Calu3 (cell line): ENCODE measurements around the gene GLCE. TPM values are rescaled to one million over a fixed set of nuclear protein-coding genes. Genes with fewer than 3 reads are reported as not detected.

Experiments used
- BruUV-seq: library from RNA; stranded (reverse); fragments of 400-500 nt; replicated peaks from 2 replicates; lab custom pipeline; 2021; lab: Mats Ljungman, UMichigan
- CTCF ChIA-PET: fragments of 300-600 bp; sonication (Branson Sonifier 250); formaldehyde crosslinking; loops from one replicate; lab custom pipeline; 2022; ENCODE audit warnings: antibody characterized with exemption; lab: Charles Lee
- DNase-seq: peaks from one replicate; pipeline ENCODE4 v3.0.0; 2022
- H3K27ac Mint-ChIP-seq: one replicate; pipeline ENCODE4 v1.8.0; 2022; ENCODE audit warnings: mixed read lengths; ENCODE audit not compliant: unreplicated experiment
- H3K27me3 Mint-ChIP-seq: one replicate; pipeline ENCODE4 v1.8.0; 2022; ENCODE audit warnings: mixed read lengths; ENCODE audit not compliant: unreplicated experiment
- H3K36me3 Mint-ChIP-seq: one replicate; pipeline ENCODE4 v1.8.0; 2022; ENCODE audit warnings: mild to moderate bottlenecking, moderate library complexity, mixed read lengths; ENCODE audit not compliant: insufficient read depth, unreplicated experiment
- H3K4me1 Mint-ChIP-seq: one replicate; pipeline ENCODE4 v1.8.0; 2022; ENCODE audit warnings: mild to moderate bottlenecking, low read depth, mixed read lengths; ENCODE audit not compliant: unreplicated experiment
- H3K4me3 Mint-ChIP-seq: one replicate; pipeline ENCODE4 v1.8.0; 2022; ENCODE audit warnings: mild to moderate bottlenecking, low read depth, moderate library complexity, mixed read lengths; ENCODE audit not compliant: unreplicated experiment
- H3K9me3 Mint-ChIP-seq: one replicate; pipeline ENCODE4 v1.8.0; 2022; ENCODE audit warnings: low read depth, mixed read lengths; ENCODE audit not compliant: unreplicated experiment
- intact Hi-C: fragments of 100-400 bp; cut with micrococcal nuclease; formaldehyde crosslinking; loops from one replicate; pipeline ENCODE4 v1.10.0; 2022; ENCODE audit not compliant: unreplicated experiment
- total RNA-seq: library from RNA; stranded (reverse); gene quantifications from 2 replicates; pipeline ENCODE4 v1.2.3, GENCODE V29; 2022
- TF ChIP-seq, protein P1 (sequence below): fragments of 200-600 bp; IDR thresholded peaks from one replicate; pipeline ENCODE4 v1.8.0; 2022; ENCODE audit warnings: antibody characterized with exemption; ENCODE audit not compliant: unreplicated experiment

The GLCE gene
- total RNA-seq, 1 experiment from 2014 or later, result 22.4 TPM

- TF ChIP-seq, protein P1, sequence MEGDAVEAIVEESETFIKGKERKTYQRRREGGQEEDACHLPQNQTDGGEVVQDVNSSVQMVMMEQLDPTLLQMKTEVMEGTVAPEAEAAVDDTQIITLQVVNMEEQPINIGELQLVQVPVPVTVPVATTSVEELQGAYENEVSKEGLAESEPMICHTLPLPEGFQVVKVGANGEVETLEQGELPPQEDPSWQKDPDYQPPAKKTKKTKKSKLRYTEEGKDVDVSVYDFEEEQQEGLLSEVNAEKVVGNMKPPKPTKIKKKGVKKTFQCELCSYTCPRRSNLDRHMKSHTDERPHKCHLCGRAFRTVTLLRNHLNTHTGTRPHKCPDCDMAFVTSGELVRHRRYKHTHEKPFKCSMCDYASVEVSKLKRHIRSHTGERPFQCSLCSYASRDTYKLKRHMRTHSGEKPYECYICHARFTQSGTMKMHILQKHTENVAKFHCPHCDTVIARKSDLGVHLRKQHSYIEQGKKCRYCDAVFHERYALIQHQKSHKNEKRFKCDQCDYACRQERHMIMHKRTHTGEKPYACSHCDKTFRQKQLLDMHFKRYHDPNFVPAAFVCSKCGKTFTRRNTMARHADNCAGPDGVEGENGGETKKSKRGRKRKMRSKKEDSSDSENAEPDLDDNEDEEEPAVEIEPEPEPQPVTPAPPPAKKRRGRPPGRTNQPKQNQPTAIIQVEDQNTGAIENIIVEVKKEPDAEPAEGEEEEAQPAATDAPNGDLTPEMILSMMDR, result no peak
- Mint-ChIP-seq H3K9me3 (no peaks in the 10 kb centered on the region), H3K36me3 (no peaks in the 10 kb centered on the region), H3K4me3 (no peak overlapping the region), H3K4me1 (peaks cover 10% of the 10 kb centered on the region), H3K27ac (no peak overlapping the region), H3K27me3 (no peaks in the 10 kb centered on the region)
- BruUV-seq, result no TSS peak
- CTCF ChIA-PET, result interaction anchor here (0.6 to 2.7 kb wide), 11 partner anchors 39 to 169 kb away, joined by 3 to 26 read pairs (median 4); partner anchors contain the start of gene GLCE
- intact Hi-C loops, result no loop called here
- DNase-seq, result no peak
Observed at GRCh38 chr15:69226023-69226355, 65.6 kb downstream of the GLCE start.

GRCh38 chr15:69232144-69232543 lies 71.7 kb downstream of the GLCE start:
- H3K9me3 Mint-ChIP-seq, result no peaks in the 10 kb centered on the region
- no peak for DNase-seq
- no TSS peak for BruUV-seq
- TF ChIP-seq, protein P1, result no peak
- CTCF ChIA-PET, result interaction anchor here (0.6 to 0.7 kb wide), 2 partner anchors 12 to 247 kb away, joined by 3 read pairs; no protein-coding TSS in a partner anchor
- no peak overlapping the region for H3K27ac Mint-ChIP-seq
- no peaks in the 10 kb centered on the region for H3K4me1 Mint-ChIP-seq
- intact Hi-C loops, result no loop called here
- no peaks in the 10 kb centered on the region for H3K27me3 Mint-ChIP-seq
- no peak overlapping the region for H3K4me3 Mint-ChIP-seq
- no peaks in the 10 kb centered on the region for H3K36me3 Mint-ChIP-seq

- Mint-ChIP-seq H3K27ac (no peak overlapping the region), H3K27me3 (no peaks in the 10 kb centered on the region), H3K36me3 (no peaks in the 10 kb centered on the region), H3K9me3 (no peaks in the 10 kb centered on the region), H3K4me1 (no peaks in the 10 kb centered on the region), H3K4me3 (no peak overlapping the region)
- no peak for DNase-seq
- intact Hi-C loops, result no loop called here
- BruUV-seq, result no TSS peak
- CTCF ChIA-PET, result interaction anchor here (0.6 to 0.7 kb wide), 2 partner anchors 11 to 247 kb away, joined by 3 read pairs; no protein-coding TSS in a partner anchor
- TF ChIP-seq, protein P1, result no peak
Observed at GRCh38 chr15:69232765-69233164, 72.3 kb downstream of the GLCE start.

DNA sequence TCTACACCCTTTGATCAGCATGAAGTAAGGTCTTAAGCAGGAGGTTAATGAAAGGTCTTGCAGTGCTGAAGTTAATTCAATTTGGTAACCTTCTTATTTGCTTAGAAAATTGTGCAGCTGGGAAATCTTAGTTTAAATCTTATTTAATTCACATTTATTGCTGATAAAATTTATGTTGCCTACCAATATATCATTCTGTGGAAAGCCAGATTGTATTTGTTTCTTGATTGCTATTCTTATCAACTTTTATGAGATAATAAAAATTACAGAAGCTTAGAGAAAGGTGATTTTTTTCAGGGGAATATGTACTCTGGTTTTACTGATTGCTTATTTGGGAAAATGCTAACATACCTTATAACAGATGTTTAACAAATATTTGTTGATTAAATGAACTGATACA lies 74.2 kb downstream of the GLCE start:
- Mint-ChIP-seq H3K27ac (no peak overlapping the region), H3K36me3 (no peaks in the 10 kb centered on the region), H3K9me3 (no peaks in the 10 kb centered on the region), H3K27me3 (no peaks in the 10 kb centered on the region), H3K4me1 (no peaks in the 10 kb centered on the region), H3K4me3 (no peak overlapping the region)
- no peak for DNase-seq
- intact Hi-C loops, result no loop called here
- CTCF ChIA-PET, result interaction anchor here (0.6 to 0.8 kb wide), 4 partner anchors 9 to 248 kb away, joined by 3 to 8 read pairs (median 6); no protein-coding TSS in a partner anchor
- BruUV-seq, result no TSS peak
- TF ChIP-seq, protein P1, result no peak
